Uterus (tissue), 4 donors: ENCODE data around the gene RETSAT. TPM values are rescaled to one million over a fixed set of nuclear protein-coding genes. Genes with fewer than 3 reads are reported as not detected.

ENCODE experiments used
- DNase-seq, 2 donors: peaks; one replicate each; pipeline ENCODE4 v3.0.0-alpha.2; 2019 to 2020
- H3K27ac ChIP-seq, 2 donors: fragments of 200-600 bp; sonication (generic); 1 replicate in 1 of 2; 2 replicates in 1 of 2; pipeline ENCODE4 v1.5.1; 2016 to 2018
- H3K27me3 ChIP-seq, 2 donors: fragments of 200-600 bp; sonication (generic); one replicate each; pipeline ENCODE4 v1.5.1; 2018 to 2019; ENCODE audit warnings: control low read depth in 1 of 2
- H3K36me3 ChIP-seq, 2 donors: fragments of 200-600 bp; sonication (generic); one replicate each; pipeline ENCODE4 v1.5.1; 2019; ENCODE audit warnings: control low read depth in 1 of 2
- H3K4me1 ChIP-seq, 2 donors: fragments of 200-600 bp; sonication (generic); one replicate each; pipeline ENCODE4 v1.5.1; 2018 to 2019; ENCODE audit warnings: control low read depth in 1 of 2
- H3K4me3 ChIP-seq, 2 donors: fragments of 200-600 bp; sonication (generic); 1 replicate in 1 of 2; 2 replicates in 1 of 2; pipeline ENCODE4 v1.5.1; 2018 to 2019; ENCODE audit warnings: mild to moderate bottlenecking in 1 of 2
- H3K9me3 ChIP-seq, 2 donors: fragments of 200-600 bp; sonication (generic); one replicate each; pipeline ENCODE4 v1.5.1; 2019; ENCODE audit warnings: control low read depth in 1 of 2
- CTCF ChIP-seq, 4 experiments: fragments of 200-600 bp in 2 of 4; fragments of 450-650 bp in 2 of 4; sonication (generic) in 2 of 4; IDR thresholded peaks; one replicate each; pipeline ENCODE4 v1.5.1; 2016 to 2019; ENCODE audit warnings: antibody characterized with exemption in 4 of 4, mild to moderate bottlenecking in 2 of 4, moderate library complexity in 1 of 4
- POLR2A ChIP-seq, 2 donors: fragments of 450-650 bp; IDR thresholded peaks; one replicate each; pipeline ENCODE4 v1.6.1; 2016; ENCODE audit warnings: antibody characterized with exemption in 2 of 2, mild to moderate bottlenecking in 1 of 2, moderate library complexity in 1 of 2
- intact Hi-C: fragments of 100-400 bp; cut with DNase I; formaldehyde crosslinking; loops from one replicate; pipeline ENCODE4 v1.15.1; 2023; ENCODE audit warnings: low total_unique reads
- small RNA-seq: library from RNA; depleted of rRNA; stranded (forward); fragments of <200 nt; gene quantifications from one replicate; pipeline ENCODE3, GENCODE V24; 2016
- total RNA-seq, 4 donors: library from RNA; depleted of rRNA in 3 of 4; stranded (reverse); fragments of >200 nt in 3 of 4; gene quantifications; one replicate each; pipeline versions ENCODE4 v1.1.0 to v1.2.4, GENCODE V29; 2014 to 2023
- donor health status: DM: yes; HTN: yes; CAD: no.

The RETSAT gene
- total RNA-seq, 4 donors from 2014 or later, result 28.0 to 34.1 (median 31.9) TPM

GRCh38 chr2:85303780-85304531, 50.4 kb downstream of the RETSAT start:
- H3K9me3 ChIP-seq, result no peaks in the 10 kb centered on the region
- H3K4me3 ChIP-seq, result no peak overlapping the region
- DNase-seq, result no peak
- intact Hi-C loops, result no loop called here
- H3K27me3 ChIP-seq, result no peaks in the 10 kb centered on the region
- H3K27ac ChIP-seq, result no peak overlapping the region
- no peaks in the 10 kb centered on the region for H3K36me3 ChIP-seq
- no peak for TF ChIP-seq POLR2A (IDR thresholded peaks at IDR 0.05)
- no peak for TF ChIP-seq CTCF (IDR thresholded peaks at IDR 0.05)
- peaks cover 0 to under 1% of the 10 kb centered on the region in 2 donors for H3K4me1 ChIP-seq

- Histone ChIP-seq H3K27me3 (no peaks in the 10 kb centered on the region), H3K4me3 (no peak overlapping the region), H3K27ac (no peak overlapping the region), H3K36me3 (no peaks in the 10 kb centered on the region), H3K9me3 (no peaks in the 10 kb centered on the region), H3K4me1 (no peaks in the 10 kb centered on the region)
- TF ChIP-seq CTCF (IDR thresholded peaks at IDR 0.05), result no peak
- DNase-seq, result no peak
- intact Hi-C loops, result no loop called here
Measured at GRCh38 chr2:85302121-85302520, 52.2 kb downstream of the RETSAT start.

Small RNA genes lying within 50 kb of the gene (small RNA-seq; reads per million reads assigned to genes)
- gene AC062037.1 (not detected), gene AC062037.2 (not detected), gene RF00019 (not detected), gene RN7SL113P (not detected)

Other genes with a start within 250 kb of the RETSAT start
- gene TCF7L1, start 221.1 kb downstream of the RETSAT start, total RNA-seq, result 10 to 100 TPM in 2 of 4 donors, under 1 TPM in 2; 0.26 to 37.1 (median 5.4) TPM
- gene TGOLN2, start 26.5 kb downstream of the RETSAT start, total RNA-seq, result 100 to 1,000 TPM in 1 of 4 donors, 10 to 100 TPM in 3; 62.0 to 106 (median 89.4) TPM
- gene ELMOD3, start 241 bp upstream of the RETSAT start, total RNA-seq, result 10 to 100 TPM; 12.8 to 45.3 (median 21.0) TPM
- gene CAPG, start 55.8 kb upstream of the RETSAT start, total RNA-seq, result 100 to 1,000 TPM in 1 of 4 donors, 10 to 100 TPM in 3; 12.3 to 114 (median 65.2) TPM
- gene SH2D6, start 64.2 kb upstream of the RETSAT start, total RNA-seq, result not detected
- gene MAT2A, start 184.6 kb upstream of the RETSAT start, total RNA-seq, result 100 to 1,000 TPM in 3 of 4 donors, 10 to 100 TPM in 1; 77.1 to 249 (median 108) TPM
- gene GGCX, start 207.0 kb upstream of the RETSAT start, total RNA-seq, result 10 to 100 TPM; 14.1 to 54.1 (median 37.9) TPM
- gene VAMP8, start 223.1 kb upstream of the RETSAT start, total RNA-seq, result 10 to 100 TPM in 1 of 4 donors, 1 to 10 TPM in 2, not detected in 1; 1.3 to 12.3 (median 5.2) TPM
- gene VAMP5, start 229.9 kb upstream of the RETSAT start, total RNA-seq, result 100 to 1,000 TPM in 2 of 4 donors, 10 to 100 TPM in 2; 25.6 to 197 (median 99.5) TPM
- gene RNF181, start 241.2 kb upstream of the RETSAT start, total RNA-seq, result 100 to 1,000 TPM in 2 of 4 donors, 10 to 100 TPM in 2; 53.0 to 362 (median 175) TPM
- 10 to 100 TPM in 1 of 4 donors, 1 to 10 TPM in 2, not detected in 1; 2.6 to 24.1 (median 7.8) TPM for gene TMEM150A, start 248.2 kb upstream of the RETSAT start, total RNA-seq